NCI-H1694 (cell line): ENCODE results near the gene GPI.
"Not testable (repeated sequence)": the region's sequence is repeated elsewhere in the genome, so short reads cannot be mapped to it uniquely, and the experiment has no call there.

Experiments
- DNase-seq: peaks from one replicate; lab custom pipeline; 2025; lab: John Stamatoyannopoulos, UW

The GPI gene

GRCh38 chr19:34368338-34368737 lies 3.3 kb downstream of the GPI start:
- no peak for DNase-seq

GRCh38 chr19:34369166-34369565 lies 4.2 kb downstream of the GPI start:
- not testable (repeated sequence) for DNase-seq

- no peak for DNase-seq
These were observed 5.1 kb downstream of the GPI start for GRCh38 chr19:34370117-34370516.

DNA sequence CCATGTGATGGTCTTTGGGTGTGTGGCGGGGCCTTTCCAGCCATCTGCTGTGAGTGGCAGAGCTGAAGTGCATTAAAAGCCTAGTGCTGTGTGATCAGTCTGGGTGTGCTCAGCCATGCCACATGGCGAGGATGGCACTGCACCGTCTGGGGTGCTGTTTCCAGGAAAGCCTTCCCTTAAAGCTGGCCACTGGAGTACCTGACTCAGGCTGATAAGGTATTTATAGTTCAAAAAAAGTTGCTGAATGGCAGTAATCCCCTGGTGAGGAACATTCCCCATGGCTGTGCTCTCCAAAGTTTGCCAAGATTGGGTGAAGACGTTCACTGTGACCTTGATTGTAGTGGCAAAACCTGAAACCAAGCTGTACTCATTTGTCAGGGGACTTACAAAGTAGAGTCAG lies 6.0 kb downstream of the GPI start:
- DNase-seq = no peak

DNA sequence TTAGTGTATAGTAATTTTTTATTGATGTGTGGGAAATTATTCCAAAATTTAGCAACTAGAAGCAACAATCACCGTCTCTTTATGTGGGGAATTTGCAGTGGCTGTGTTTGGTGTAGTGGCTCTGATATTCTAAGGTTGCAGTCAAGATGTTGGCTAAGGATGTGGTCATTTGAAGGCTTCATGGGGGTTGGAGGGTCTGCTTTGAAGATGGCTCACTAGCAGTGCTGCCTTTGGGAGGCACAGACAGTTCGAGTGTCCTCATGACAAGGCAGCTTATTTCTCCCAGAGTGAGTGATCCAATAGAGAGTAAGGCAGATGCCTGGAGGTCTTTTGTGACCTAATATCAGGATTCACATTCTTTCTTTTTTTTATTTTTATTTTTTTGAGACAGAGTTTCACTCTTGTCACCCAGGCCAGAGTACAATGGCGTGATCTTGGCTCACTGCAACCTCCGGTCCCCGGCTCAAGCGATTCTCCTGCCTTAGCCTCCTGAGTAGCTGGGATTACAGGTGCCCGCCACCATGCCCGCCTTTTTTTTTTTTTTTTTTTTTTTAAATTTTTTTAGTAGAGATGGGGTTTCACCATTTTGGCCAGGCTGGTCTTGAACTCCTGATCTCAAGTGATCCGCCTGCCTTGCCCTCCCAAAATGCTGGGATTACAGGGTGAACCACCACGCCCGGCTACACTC lies 8.7 kb downstream of the GPI start:
- no peak for DNase-seq

GRCh38 chr19:34375598-34375997 lies 10.6 kb downstream of the GPI start:
- DNase-seq = no peak

DNA sequence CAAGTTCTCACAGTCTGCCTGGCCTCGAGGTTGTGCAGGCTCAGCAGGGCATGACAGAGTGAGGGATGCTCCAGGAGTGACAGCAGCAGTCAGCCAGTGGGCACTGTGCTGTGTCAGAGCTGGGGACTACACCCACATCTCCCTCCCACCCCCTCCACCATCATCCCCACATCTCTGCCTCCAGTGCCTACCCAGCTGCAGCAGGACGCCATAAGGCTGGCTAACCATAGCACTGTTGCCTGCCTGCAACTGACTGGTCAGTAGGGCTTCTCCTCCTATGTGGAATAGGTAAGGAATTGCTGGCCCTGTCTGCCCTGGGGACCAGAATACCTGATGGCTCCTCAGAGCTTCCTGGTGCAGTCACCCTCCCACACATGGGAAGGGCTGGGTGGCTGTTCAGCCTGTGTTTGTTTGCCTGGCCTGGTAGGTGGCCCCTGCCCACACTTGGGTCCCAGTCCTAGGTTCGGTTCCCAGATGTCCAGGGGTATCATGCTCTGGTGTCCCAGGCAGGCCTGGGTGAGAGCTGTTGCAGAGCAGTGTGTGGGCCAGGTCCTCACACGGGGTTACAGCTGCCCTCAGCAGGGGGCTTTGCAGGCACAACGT lies 15.7 kb downstream of the GPI start:
- no peak for DNase-seq

- no peak for DNase-seq
These were observed 16.6 kb downstream of the GPI start for GRCh38 chr19:34381399-34382251.

DNA sequence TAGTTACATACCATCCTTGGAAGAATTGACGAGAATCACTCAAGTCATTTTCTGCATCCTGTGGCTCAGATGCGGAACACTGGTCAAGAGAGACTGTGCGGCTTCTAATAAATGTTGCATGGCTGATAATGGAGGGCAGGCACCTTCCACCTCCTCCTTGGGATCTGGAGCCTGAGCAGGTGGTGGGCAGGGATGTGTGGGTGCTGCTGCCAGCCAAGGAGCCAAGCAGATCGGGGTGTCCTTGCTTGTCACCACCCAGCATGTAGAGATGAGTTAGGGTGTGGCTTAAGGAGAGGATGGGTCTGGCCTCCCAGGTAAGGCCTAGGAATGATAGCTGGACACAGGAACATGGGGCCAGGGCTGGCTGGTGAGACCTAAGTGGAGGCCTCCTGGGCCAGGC lies 17.5 kb downstream of the GPI start:
- DNase-seq = no peak

GRCh38 chr19:34383599-34383998 lies 18.6 kb downstream of the GPI start:
- DNase-seq = no peak

DNA sequence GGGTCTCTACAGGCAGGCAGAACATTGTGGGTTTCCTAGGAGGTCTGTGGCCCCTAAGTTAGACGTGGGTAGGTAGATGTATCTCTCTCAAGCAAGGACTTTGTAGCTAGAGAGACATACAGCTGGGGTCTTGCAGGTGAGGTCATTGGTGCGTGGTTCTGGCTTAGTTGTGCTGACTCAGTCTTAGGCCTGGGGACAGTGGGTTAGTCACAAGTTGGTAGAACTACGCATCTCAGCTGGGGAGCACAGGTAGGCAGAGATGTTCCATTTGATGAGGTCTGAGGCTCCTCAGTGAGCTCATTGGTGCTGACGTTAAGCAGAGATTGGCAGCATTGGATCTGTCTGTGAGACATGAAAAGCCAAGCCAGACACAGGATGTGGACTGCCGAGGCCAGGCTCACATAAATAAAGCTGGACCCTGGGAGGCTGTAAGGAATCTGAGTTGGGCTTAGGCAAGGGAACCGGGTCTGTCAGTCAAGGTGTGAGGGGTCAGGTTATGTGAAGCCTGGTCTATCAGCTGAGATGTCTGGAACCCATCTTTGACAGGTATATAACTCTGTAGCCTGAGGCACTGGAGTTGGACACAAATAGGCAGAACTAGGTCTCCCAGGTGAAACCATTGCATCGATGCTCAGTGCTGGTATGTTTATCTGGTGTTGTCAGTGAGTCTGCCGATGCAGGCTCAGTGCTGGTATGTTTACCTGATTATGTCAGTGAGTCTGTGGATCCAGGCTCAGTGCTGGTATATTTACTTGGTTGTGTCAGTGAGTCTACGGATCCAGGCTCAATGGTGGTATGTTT lies 21.8 kb downstream of the GPI start:
- DNase-seq = no peak

DNA sequence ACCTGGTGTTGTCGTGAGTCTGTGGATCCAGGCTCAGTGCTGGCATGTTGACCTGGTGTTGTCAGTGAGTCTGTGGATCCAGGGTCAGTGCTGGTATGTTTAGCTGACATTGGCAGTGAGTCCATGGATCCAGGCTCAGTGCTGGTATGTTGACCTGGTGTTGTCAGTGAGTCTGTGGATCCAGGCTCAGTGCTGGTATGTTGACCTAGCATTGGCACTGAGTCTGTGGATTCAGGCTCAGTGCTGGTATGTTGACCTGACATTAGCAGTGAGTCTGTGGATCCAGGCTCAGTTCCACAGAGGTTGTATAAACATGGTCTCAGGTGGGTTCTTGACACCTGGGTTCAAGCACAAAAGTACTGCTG lies 22.4 kb downstream of the GPI start:
- no peak for DNase-seq

- not testable (repeated sequence) for DNase-seq
These were observed 23.7 kb downstream of the GPI start for GRCh38 chr19:34388745-34389144.

GRCh38 chr19:34391813-34392212 lies 26.8 kb downstream of the GPI start:
- DNase-seq = no peak

DNA sequence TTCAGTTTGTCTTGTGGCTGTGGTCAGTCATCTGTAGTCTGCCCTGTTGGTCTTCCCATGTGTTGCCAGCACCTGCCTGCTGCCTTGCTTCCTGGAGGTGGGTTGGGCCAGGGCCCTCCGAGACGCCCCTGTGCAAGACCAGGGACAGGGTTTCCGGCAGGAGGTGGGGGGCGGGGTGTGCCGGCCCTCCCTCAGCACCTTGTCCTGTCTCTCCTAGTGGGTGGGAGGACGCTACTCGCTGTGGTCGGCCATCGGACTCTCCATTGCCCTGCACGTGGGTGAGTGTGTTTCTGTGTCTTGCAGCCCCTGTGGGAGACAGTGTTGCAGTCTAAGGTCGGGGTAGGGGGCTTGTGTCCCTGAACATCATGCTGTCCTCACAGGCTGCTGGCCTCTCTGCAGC lies 28.0 kb downstream of the GPI start:
- no peak for DNase-seq

DNA sequence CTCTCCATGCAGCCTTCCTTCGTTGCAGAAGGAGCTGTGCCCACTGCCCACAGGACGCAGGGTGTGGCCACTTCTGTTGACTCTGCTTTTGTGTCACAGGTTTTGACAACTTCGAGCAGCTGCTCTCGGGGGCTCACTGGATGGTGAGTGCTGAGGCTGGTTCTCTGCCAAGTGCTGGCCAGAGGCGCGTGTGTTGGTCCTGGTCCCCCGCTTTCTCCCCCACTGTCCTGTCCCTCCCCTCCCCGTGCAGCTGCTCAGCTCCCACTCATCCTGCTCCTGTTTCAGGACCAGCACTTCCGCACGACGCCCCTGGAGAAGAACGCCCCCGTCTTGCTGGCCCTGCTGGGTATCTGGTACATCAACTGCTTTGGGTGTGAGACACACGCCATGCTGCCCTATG lies 28.6 kb downstream of the GPI start:
- no peak for DNase-seq

DNA sequence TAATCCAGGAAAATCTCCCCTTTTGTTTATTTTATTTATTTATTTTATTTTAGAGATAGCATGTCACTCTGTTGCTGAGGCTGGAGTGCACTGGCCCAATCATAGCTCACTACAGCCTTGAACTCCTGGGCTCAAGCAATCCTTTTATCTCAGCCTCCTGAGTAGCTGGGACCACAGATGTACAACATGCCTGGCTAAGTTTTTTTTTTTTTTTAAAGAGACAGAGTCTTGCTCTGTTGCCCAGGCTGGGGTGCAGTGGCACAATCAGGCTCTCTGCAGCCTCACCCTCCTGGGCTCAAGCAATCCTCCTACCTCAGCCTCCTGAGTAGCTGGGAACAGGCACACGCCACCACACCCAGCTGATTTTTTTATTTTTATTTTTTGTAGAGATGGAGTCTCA lies 32.9 kb downstream of the GPI start:
- no peak for DNase-seq

GRCh38 chr19:34399886-34400285 lies 34.9 kb downstream of the GPI start:
- DNase-seq = no peak

GRCh38 chr19:34400844-34401243 lies 35.8 kb downstream of the GPI start:
- not testable (repeated sequence) for DNase-seq

GRCh38 chr19:34402074-34402600 lies 37.1 kb downstream of the GPI start:
- no peak for DNase-seq

DNA sequence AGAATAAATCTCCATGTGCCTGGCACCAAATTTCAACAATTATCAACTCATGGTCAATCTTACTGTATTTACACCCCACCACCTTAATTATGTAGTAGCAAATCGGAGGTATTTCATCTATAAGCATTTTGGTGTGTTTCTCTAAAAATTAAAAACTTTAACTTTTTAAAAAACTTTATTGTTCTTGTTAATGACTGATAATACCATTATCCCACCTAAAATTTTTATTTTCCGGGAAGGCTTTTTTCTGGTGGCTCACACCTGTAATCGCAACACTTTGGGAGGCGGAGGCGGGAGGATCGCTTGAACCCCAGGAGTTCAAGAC lies 38.8 kb downstream of the GPI start:
- DNase-seq = no peak
